Breast epithelium (tissue), 4 donors: ENCODE measurements around the gene SIGLEC6. TPM values are rescaled to one million over a fixed set of nuclear protein-coding genes. Genes with fewer than 3 reads are reported as not detected.

Source experiments
- DNase-seq, 2 donors: peaks; one replicate each; pipeline ENCODE4 v3.0.0-alpha.2; 2019; ENCODE audit warnings: low spot score in 2 of 2
- H3K27ac ChIP-seq, 2 donors: fragments of 200-600 bp; sonication (generic) in 1 of 2; one replicate each; pipeline ENCODE4 v1.5.1; 2016 to 2019; ENCODE audit warnings: mild to moderate bottlenecking in 1 of 2
- H3K27me3 ChIP-seq, 2 donors: fragments of 200-600 bp; sonication (generic) in 1 of 2; one replicate each; pipeline versions ENCODE4 v1.5.1 to v1.6.0; 2017 to 2019; ENCODE audit warnings: control low read depth in 1 of 2, mild to moderate bottlenecking in 1 of 2
- H3K36me3 ChIP-seq: fragments of 200-600 bp; one replicate; pipeline ENCODE4 v1.5.1; 2019
- H3K4me1 ChIP-seq, 2 donors: fragments of 200-600 bp; sonication (generic); one replicate each; pipeline ENCODE4 v1.5.1; 2016 to 2019; ENCODE audit warnings: control low read depth in 1 of 2
- H3K4me3 ChIP-seq, 3 donors: fragments of 200-600 bp; sonication (generic); 1 replicate in 2 of 3; 2 replicates in 1 of 3; pipeline ENCODE4 v1.5.1; 2016 to 2019; ENCODE audit warnings: mild to moderate bottlenecking in 3 of 3, moderate library complexity in 2 of 3
- H3K9me3 ChIP-seq, 2 donors: fragments of 200-600 bp; sonication (generic) in 1 of 2; one replicate each; pipeline ENCODE4 v1.5.1; 2016 to 2019; ENCODE audit warnings: control low read depth in 1 of 2
- POLR2A ChIP-seq: fragments of 450-650 bp; IDR thresholded peaks from one replicate; pipeline ENCODE4 v1.6.1; 2016; ENCODE audit warnings: antibody characterized with exemption, mild to moderate bottlenecking, moderate library complexity
- POLR2AphosphoS5 ChIP-seq, 3 donors: sonication (generic); formaldehyde crosslinking; IDR thresholded peaks; one replicate each; pipeline ENCODE4 v1.6.1; 2017; ENCODE audit warnings: antibody characterized with exemption in 3 of 3
- intact Hi-C: fragments of 100-400 bp; cut with DNase I; formaldehyde crosslinking; loops from one replicate; pipeline ENCODE4 v1.15.1; 2023; ENCODE audit warnings: low total_unique reads
- total RNA-seq, 3 donors: library from RNA; depleted of rRNA; stranded (reverse); fragments of >200 nt; gene quantifications; one replicate each; pipeline ENCODE4 v1.1.0, GENCODE V29; 2016
- TF ChIP-seq, protein P1 (sequence below), 3 donors: fragments of 450-650 bp; IDR thresholded peaks; one replicate each; pipeline ENCODE4 v1.5.1; 2016 to 2017; ENCODE audit warnings: antibody characterized with exemption in 3 of 3, mild to moderate bottlenecking in 3 of 3, moderate library complexity in 3 of 3

Gene SIGLEC6
- total RNA-seq, 3 donors from 2014 or later = 0.73 to 4.8 TPM; not detected in 1

DNA sequence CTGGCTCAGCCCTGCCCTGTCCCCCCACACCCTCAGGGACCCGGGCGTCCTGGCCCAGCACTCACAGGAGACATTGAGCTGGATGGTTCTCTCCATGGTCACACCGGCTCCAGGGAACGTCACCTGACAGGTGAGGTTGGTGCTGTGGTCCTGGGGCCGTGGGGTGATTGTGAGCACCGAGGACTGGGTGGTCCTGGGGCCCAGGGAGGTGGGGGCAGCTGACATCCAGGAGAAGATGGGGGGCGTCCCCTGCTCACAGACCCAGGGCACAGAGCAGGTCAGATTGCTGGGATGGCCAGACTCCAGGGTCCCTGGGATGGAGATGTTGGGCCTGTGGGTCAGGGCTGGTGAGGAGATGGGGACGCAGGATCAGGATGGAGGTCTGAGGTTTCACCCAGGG lies 854 bp downstream of the SIGLEC6 start:
- Histone ChIP-seq H3K4me3 (no peak overlapping the region), H3K9me3 (peaks cover 0 to under 1% of the 10 kb centered on the region in 2 donors), H3K27me3 (peaks cover 0 to 34% of the 10 kb centered on the region in 2 donors), H3K4me1 (no peaks in the 10 kb centered on the region), H3K27ac (no peak overlapping the region), H3K36me3 (no peaks in the 10 kb centered on the region)
- no peak for DNase-seq
- TF ChIP-seq POLR2A (no peak), POLR2AphosphoS5 (IDR thresholded peaks at IDR 0.05) (no peak)
- TF ChIP-seq, protein P1, sequence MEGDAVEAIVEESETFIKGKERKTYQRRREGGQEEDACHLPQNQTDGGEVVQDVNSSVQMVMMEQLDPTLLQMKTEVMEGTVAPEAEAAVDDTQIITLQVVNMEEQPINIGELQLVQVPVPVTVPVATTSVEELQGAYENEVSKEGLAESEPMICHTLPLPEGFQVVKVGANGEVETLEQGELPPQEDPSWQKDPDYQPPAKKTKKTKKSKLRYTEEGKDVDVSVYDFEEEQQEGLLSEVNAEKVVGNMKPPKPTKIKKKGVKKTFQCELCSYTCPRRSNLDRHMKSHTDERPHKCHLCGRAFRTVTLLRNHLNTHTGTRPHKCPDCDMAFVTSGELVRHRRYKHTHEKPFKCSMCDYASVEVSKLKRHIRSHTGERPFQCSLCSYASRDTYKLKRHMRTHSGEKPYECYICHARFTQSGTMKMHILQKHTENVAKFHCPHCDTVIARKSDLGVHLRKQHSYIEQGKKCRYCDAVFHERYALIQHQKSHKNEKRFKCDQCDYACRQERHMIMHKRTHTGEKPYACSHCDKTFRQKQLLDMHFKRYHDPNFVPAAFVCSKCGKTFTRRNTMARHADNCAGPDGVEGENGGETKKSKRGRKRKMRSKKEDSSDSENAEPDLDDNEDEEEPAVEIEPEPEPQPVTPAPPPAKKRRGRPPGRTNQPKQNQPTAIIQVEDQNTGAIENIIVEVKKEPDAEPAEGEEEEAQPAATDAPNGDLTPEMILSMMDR (IDR thresholded peaks at IDR 0.05) = no peak
- intact Hi-C loops = no loop called here

DNA sequence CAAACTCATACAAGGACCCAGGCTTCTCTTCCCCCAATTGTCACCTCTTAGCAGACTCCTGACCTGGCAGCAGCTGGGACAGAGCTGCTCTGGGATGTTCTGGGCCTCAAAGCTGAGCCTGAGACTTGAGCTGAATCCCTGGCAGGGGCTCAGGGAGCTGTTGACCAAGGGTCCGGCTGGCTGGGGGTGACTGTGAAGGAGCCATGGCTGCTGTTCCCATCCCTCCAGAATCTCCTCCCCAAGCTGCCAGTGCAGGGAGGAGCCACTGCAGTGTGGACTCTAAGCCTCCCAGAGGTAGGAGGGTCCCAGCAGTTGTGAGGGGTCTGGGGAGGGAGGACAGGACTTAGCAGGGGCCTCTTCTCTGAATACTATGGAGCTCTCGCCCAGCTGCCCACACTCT lies 2.2 kb downstream of the SIGLEC6 start:
- H3K27me3 ChIP-seq = peaks cover 0 to 34% of the 10 kb centered on the region in 2 donors
- H3K27ac ChIP-seq = no peak overlapping the region
- H3K4me3 ChIP-seq = no peak overlapping the region
- no peaks in the 10 kb centered on the region for H3K36me3 ChIP-seq
- no peaks in the 10 kb centered on the region for H3K4me1 ChIP-seq
- H3K9me3 ChIP-seq = no peaks in the 10 kb centered on the region
- TF ChIP-seq POLR2AphosphoS5 (IDR thresholded peaks at IDR 0.05) (no peak), POLR2A (no peak)
- TF ChIP-seq, protein P1 (IDR thresholded peaks at IDR 0.05) = no peak
- DNase-seq = no peak
- intact Hi-C loops = no loop called here

- DNase-seq = no peak
- Histone ChIP-seq H3K27ac (no peak overlapping the region), H3K27me3 (peaks cover 0 to 6% of the 10 kb centered on the region in 2 donors), H3K4me1 (no peaks in the 10 kb centered on the region), H3K4me3 (no peak overlapping the region), H3K9me3 (no peaks in the 10 kb centered on the region), H3K36me3 (no peaks in the 10 kb centered on the region)
- TF ChIP-seq POLR2AphosphoS5 (IDR thresholded peaks at IDR 0.05) = no peak
- no peak for TF ChIP-seq POLR2A
- TF ChIP-seq, protein P1 (IDR thresholded peaks at IDR 0.05) = no peak
- intact Hi-C loops = no loop called here
Measured at GRCh38 chr19:51525651-51526050, 5.8 kb downstream of the SIGLEC6 start.

DNA sequence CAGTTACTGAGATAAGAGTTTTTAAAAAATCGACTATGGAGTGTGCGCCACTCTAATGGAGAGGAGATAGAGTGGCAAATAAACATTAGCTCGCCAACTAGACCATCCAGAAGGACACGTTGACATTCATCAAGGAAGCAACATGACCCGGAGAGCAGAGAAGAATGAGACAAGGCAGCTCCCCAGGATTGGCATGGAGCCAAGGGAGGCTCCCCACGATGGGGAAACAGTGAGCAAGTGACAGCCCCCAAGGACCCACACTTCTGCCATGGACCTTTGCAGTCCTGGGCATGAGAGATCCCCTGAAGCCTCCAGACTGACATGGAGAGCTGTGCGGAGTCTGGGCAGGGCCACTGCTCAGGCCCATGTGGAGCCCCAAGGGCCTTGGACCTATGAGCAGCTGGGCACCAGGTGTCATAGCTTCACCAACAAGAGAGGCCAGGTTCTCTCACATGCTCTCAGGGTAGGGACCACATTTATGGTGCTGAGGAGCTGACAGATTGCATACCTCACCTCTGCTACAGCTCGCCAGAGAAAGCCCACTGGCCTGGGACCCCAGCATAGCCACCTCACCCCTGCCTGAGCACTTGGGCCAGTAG lies 6.7 kb downstream of the SIGLEC6 start:
- Histone ChIP-seq H3K4me3 (no peak overlapping the region), H3K27me3 (no peaks in the 10 kb centered on the region), H3K4me1 (no peaks in the 10 kb centered on the region), H3K36me3 (no peaks in the 10 kb centered on the region), H3K9me3 (no peaks in the 10 kb centered on the region), H3K27ac (no peak overlapping the region)
- no peak for DNase-seq
- intact Hi-C loops = no loop called here
- TF ChIP-seq, protein P1 (IDR thresholded peaks at IDR 0.05) = no peak
- TF ChIP-seq POLR2AphosphoS5 (IDR thresholded peaks at IDR 0.05) = no peak
- no peak for TF ChIP-seq POLR2A

DNA sequence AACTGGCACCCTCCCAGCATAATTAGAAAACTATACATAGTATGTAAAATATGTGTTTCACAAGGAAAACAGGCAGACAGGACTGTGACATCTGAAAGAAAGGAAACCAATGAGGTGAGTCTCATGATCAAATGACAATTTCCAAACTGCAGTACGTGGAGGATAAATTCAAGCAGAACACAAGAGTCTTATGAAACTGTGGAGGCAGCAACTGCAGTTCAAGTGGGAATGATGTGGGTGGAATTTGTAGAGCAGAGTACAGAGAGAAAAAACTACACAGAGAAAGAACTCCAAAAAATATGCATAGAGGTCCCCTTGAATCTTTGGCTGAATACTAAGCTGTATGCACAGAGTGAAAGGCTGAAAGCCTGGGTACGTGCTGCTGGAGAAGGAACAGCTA lies 9.7 kb downstream of the SIGLEC6 start:
- Histone ChIP-seq H3K27ac (no peak overlapping the region), H3K9me3 (no peaks in the 10 kb centered on the region), H3K27me3 (no peaks in the 10 kb centered on the region), H3K4me3 (no peak overlapping the region), H3K36me3 (no peaks in the 10 kb centered on the region), H3K4me1 (no peaks in the 10 kb centered on the region)
- DNase-seq = no peak
- intact Hi-C loops = no loop called here
- TF ChIP-seq POLR2AphosphoS5 (IDR thresholded peaks at IDR 0.05) (no peak), POLR2A (no peak)
- TF ChIP-seq, protein P1 (IDR thresholded peaks at IDR 0.05) = no peak
